Gastroesophageal sphincter (tissue), 4 donors: ENCODE results near the gene ARID5B. TPM values are rescaled to one million over a fixed set of nuclear protein-coding genes. Genes with fewer than 3 reads are reported as not detected.

ENCODE experiments used
- ATAC-seq: fragments of 150-250 bp; one replicate; pipeline ENCODE4 v1.9.1; 2016; ENCODE audit warnings: mild to moderate bottlenecking, moderate library complexity
- H3K27ac ChIP-seq, 4 donors: fragments of 200-600 bp; sonication (generic) in 3 of 4; 1 replicate in 3 of 4; 2 replicates in 1 of 4; pipeline ENCODE4 v1.5.1; 2016 to 2019
- H3K27me3 ChIP-seq: fragments of 200-600 bp; sonication (generic); one replicate; pipeline ENCODE4 v1.5.1; 2019
- H3K36me3 ChIP-seq, 2 donors: fragments of 200-600 bp; sonication (generic); one replicate each; pipeline ENCODE4 v1.5.1; 2019; ENCODE audit warnings: control low read depth in 1 of 2
- H3K4me1 ChIP-seq, 3 donors: fragments of 200-600 bp; sonication (generic); 1 replicate in 2 of 3; 2 replicates in 1 of 3; pipeline ENCODE4 v1.5.1; 2016 to 2019; ENCODE audit warnings: control low read depth in 2 of 3
- H3K4me3 ChIP-seq, 2 donors: fragments of 200-600 bp; sonication (generic); one replicate each; pipeline ENCODE4 v1.5.1; 2019; ENCODE audit warnings: mild to moderate bottlenecking in 1 of 2, moderate library complexity in 1 of 2
- H3K9me3 ChIP-seq, 3 donors: fragments of 200-600 bp; sonication (generic); one replicate each; pipeline ENCODE4 v1.5.1; 2017 to 2019; ENCODE audit warnings: control low read depth in 2 of 3
- EP300 ChIP-seq: sonication (generic); formaldehyde crosslinking; IDR thresholded peaks from one replicate; pipeline ENCODE4 v1.6.1; 2017; ENCODE audit warnings: antibody characterized with exemption, mild to moderate bottlenecking
- POLR2A ChIP-seq, 2 donors: fragments of 450-650 bp; IDR thresholded peaks; one replicate each; pipeline ENCODE4 v1.6.1; 2017; ENCODE audit warnings: antibody characterized with exemption in 2 of 2, mild to moderate bottlenecking in 2 of 2, moderate library complexity in 1 of 2
- POLR2AphosphoS5 ChIP-seq: sonication (generic); formaldehyde crosslinking; IDR thresholded peaks from one replicate; pipeline ENCODE4 v1.6.1; 2017; ENCODE audit warnings: antibody characterized with exemption
- WGBS, 2 donors: methylation state at CpG; one replicate each; pipeline ENCODE4 v1.1.5; 2018; ENCODE audit warnings: low coverage in 1 of 2; 5-methylcytosine and 5-hydroxymethylcytosine counted together
- total RNA-seq, 4 donors: library from RNA; depleted of rRNA; stranded (reverse); fragments of >200 nt; gene quantifications; one replicate each; pipeline ENCODE4 v1.1.0, GENCODE V29; 2016
- TF ChIP-seq, protein P1 (sequence below), 4 experiments: fragments of 200-600 bp in 2 of 4; fragments of 450-650 bp in 2 of 4; sonication (generic) in 1 of 4; IDR thresholded peaks; one replicate each; pipeline ENCODE4 v1.5.1; 2017 to 2019; ENCODE audit warnings: antibody characterized with exemption in 4 of 4, mild to moderate bottlenecking in 2 of 4, moderate library complexity in 2 of 4

ARID5B gene
- total RNA-seq, 4 donors from 2014 or later = 34.7 to 81.4 (median 62.5) TPM

DNA sequence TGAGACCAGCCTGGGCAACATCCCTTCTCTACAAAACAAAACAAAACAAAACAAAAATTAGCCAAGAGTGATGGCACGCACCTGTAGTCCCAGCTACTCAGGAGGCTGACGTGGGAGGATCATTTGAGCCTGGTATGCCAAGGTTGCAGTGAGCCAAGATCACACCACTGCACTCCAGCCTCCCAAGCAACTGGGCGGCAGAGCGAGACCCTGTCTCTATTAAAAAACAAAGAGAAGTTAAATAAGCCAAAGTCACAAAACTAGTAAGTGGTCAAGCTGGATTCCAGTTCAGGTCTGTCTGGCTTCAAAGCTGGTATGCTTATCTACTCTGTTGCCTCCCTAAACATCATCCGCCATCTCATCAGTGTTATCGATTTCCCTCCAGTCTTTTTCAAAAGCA is 110.8 kb downstream of the ARID5B start:
- Histone ChIP-seq H3K27ac (no peak overlapping the region), H3K36me3 (no peaks in the 10 kb centered on the region), H3K27me3 (no peaks in the 10 kb centered on the region), H3K4me3 (no peak overlapping the region), H3K4me1 (peaks cover 3 to 36% (median 4%) of the 10 kb centered on the region in 3 donors), H3K9me3 (no peaks in the 10 kb centered on the region)
- no peak for TF ChIP-seq POLR2AphosphoS5
- TF ChIP-seq POLR2A (IDR thresholded peaks at IDR 0.05) = no peak
- TF ChIP-seq EP300 = no peak
- TF ChIP-seq, protein P1, sequence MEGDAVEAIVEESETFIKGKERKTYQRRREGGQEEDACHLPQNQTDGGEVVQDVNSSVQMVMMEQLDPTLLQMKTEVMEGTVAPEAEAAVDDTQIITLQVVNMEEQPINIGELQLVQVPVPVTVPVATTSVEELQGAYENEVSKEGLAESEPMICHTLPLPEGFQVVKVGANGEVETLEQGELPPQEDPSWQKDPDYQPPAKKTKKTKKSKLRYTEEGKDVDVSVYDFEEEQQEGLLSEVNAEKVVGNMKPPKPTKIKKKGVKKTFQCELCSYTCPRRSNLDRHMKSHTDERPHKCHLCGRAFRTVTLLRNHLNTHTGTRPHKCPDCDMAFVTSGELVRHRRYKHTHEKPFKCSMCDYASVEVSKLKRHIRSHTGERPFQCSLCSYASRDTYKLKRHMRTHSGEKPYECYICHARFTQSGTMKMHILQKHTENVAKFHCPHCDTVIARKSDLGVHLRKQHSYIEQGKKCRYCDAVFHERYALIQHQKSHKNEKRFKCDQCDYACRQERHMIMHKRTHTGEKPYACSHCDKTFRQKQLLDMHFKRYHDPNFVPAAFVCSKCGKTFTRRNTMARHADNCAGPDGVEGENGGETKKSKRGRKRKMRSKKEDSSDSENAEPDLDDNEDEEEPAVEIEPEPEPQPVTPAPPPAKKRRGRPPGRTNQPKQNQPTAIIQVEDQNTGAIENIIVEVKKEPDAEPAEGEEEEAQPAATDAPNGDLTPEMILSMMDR (IDR thresholded peaks at IDR 0.05) = no peak
- ATAC-seq = no peak
- WGBS, 2 donors = 95 to 98% methylated on average over 5 to 6 of the region's 6 CpGs

DNA sequence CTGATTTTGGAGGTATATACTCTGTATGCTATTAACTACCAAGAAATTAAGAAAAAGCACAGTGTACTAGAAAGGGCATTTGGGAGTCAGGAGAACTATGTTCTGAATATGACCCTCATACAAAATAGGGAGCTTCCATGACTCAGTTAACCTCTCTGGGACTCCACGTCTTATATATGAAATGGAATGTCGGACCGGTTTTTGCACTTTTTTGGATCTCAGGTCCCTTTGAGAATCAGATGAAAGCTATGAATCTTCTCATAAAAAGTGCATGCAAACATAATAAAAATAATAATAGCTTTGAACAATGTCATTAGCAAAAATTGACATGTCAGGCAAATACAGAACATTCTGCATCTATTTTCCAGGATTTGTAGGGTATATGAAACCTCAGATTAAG is 113.0 kb downstream of the ARID5B start:
- Histone ChIP-seq H3K4me3 (no peak overlapping the region), H3K27ac (no peak overlapping the region), H3K36me3 (no peaks in the 10 kb centered on the region), H3K9me3 (no peaks in the 10 kb centered on the region), H3K4me1 (peaks cover 18 to 49% (median 22%) of the 10 kb centered on the region in 3 donors), H3K27me3 (no peaks in the 10 kb centered on the region)
- no peak for ATAC-seq
- WGBS, 2 donors = 92 to 96% methylated on average over 3 of the region's 3 CpGs
- no peak for TF ChIP-seq POLR2AphosphoS5
- TF ChIP-seq EP300 = no peak
- TF ChIP-seq, protein P1 (IDR thresholded peaks at IDR 0.05) = no peak
- no peak for TF ChIP-seq POLR2A (IDR thresholded peaks at IDR 0.05)

DNA sequence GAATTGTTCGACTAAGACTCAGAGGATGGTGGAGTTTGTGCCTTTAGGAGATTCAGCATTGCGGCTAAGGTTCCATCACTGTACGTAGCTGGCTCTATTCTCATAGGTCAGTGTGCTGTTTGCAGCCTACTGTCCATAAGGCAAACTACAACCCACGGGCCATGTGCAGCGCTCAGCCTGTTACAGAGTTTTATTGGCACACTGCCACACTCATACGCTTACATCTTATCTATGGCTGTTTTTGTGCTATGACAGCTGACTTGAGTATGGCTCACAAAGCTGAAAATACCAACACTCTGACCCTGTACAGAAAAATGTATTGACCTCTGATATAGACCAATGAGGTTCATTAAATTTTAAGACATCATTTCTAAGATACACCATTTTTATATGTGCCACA is 114.5 kb downstream of the ARID5B start:
- peaks cover 23 to 54% (median 35%) of the 10 kb centered on the region in 3 donors for H3K4me1 ChIP-seq
- 72% methylated on average over 5 of the region's 6 CpGs; no CpG with 5 or more reads in 1 of the 2 donors for WGBS, 2 donors
- no peaks in the 10 kb centered on the region for H3K27me3 ChIP-seq
- peak overlapping the region in 2 of 4 donors; percentile 80 to 84 for H3K27ac ChIP-seq
- TF ChIP-seq POLR2AphosphoS5 (no peak), EP300 (no peak), POLR2A (IDR thresholded peaks at IDR 0.05) (no peak)
- TF ChIP-seq, protein P1 (IDR thresholded peaks at IDR 0.05) = no peak
- no peaks in the 10 kb centered on the region for H3K36me3 ChIP-seq
- H3K4me3 ChIP-seq = no peak overlapping the region
- no peak for ATAC-seq
- H3K9me3 ChIP-seq = no peaks in the 10 kb centered on the region

DNA sequence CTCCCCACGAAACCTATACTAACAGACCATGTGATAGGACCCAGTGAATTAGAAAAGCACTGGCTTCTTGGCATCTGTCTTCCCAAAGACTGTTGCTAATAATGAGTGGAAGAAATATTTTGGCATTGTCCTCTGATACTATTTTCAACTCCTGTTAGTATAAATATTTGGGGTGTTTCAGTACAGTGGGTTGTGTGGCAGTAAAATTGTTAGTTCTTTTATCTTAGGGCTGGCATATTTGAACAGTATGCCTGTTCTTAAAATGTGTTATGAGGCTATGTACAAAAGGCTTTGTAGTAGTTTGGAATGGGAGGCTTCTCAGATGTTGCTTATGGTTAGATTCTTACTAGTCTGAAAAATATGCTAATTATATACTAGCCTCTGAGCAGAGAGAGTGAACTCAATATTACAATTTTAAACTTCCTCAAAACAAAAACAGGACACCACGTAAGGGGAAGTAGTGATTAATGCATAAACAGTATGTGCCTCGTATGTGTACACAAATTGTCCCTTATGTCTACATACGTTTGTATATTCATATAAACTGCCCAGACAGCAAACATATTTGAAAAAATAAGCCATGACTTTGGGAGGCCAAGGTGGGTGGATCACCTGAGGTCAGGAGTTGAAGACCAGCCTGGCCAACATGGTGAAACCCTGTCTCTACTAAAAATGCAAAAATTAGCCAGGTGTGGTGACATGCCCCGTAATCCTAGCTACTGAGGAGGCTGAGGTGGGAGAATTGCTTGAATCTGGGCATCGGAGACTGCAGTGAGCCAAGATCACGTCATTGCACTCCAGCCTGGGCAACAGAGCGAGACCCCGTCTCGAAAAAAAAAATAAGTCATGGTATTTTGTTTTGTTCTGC is 115.4 kb downstream of the ARID5B start:
- Histone ChIP-seq H3K27ac (peak overlapping the region; percentile 75 to 84 (median 78)), H3K4me3 (no peak overlapping the region), H3K9me3 (no peaks in the 10 kb centered on the region), H3K27me3 (no peaks in the 10 kb centered on the region), H3K36me3 (no peaks in the 10 kb centered on the region), H3K4me1 (peaks cover 28 to 63% (median 35%) of the 10 kb centered on the region in 3 donors)
- WGBS, 2 donors = 49 to 58% methylated on average over 9 to 10 of the region's 10 CpGs
- ATAC-seq = peak; percentile 52
- TF ChIP-seq POLR2AphosphoS5 (no peak), EP300 (no peak), POLR2A (IDR thresholded peaks at IDR 0.05) (no peak)
- TF ChIP-seq, protein P1 (IDR thresholded peaks at IDR 0.05) = no peak

DNA sequence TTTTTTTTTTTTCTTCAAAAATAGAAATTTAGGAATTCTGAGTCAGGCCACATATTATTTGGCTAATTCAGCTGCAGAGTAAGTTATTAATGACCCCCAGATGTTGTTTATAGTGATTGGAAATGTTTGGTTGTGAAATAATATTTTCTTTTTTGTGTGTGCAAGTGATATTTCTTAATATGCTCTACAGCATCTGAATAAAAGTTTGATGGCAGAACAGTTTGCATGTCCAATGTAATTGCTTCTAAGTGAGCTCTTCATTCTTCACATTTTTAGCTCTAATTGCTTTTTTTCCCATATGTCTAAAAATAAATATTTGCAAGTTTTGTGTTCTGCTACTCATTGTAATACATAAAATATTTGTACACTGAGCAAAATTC is 116.0 kb downstream of the ARID5B start:
- TF ChIP-seq, protein P1 (IDR thresholded peaks at IDR 0.05) = no peak
- TF ChIP-seq EP300 (no peak), POLR2AphosphoS5 (peak; percentile 24)
- H3K9me3 ChIP-seq = no peaks in the 10 kb centered on the region
- H3K4me1 ChIP-seq = peaks cover 28 to 67% (median 38%) of the 10 kb centered on the region in 3 donors
- H3K4me3 ChIP-seq = no peak overlapping the region
- H3K36me3 ChIP-seq = no peaks in the 10 kb centered on the region
- H3K27me3 ChIP-seq = no peaks in the 10 kb centered on the region
- ATAC-seq = no peak
- H3K27ac ChIP-seq = peak overlapping the region; percentile 75 to 84 (median 78)
